NOMO-1 treated with dmso at 0.1 percent for 144 hours (cell line): ENCODE results near the gene YRDC.
"Not testable (repeated sequence)": the region's sequence is repeated elsewhere in the genome, so short reads cannot be mapped to it uniquely, and the experiment has no call there.

ENCODE experiments used
- DNase-seq: peaks from one replicate; lab custom pipeline; 2025; ENCODE audit not compliant: unreplicated experiment; lab: John Stamatoyannopoulos, UW

YRDC gene

DNA sequence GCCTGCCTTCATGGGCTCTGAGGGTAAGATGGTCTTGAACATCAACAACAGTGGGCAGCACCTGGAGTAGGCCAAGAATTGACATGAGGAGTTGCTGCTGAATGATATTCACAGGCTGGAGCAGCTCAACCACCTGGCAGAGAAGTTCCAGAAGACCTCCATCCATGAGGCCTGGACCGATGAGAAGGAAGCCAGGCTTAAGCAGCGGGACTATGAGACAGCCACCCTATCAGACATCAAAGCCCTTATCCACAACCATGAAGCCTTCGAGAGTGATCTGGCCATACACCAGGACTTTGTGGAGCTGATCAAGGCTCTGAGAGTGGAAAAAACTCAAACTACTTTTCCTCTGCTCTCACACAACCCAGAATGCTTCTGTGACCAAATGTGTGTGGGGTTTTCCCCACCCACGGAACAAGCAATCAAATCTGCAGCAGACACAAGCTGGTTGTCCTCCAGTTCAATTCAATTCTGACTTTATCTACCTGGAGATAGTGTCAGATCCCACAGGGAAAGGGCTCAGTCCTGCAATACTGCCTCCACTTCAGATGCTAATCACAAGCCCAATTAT is 31.0 kb downstream of the YRDC start:
- no peak for DNase-seq

DNA sequence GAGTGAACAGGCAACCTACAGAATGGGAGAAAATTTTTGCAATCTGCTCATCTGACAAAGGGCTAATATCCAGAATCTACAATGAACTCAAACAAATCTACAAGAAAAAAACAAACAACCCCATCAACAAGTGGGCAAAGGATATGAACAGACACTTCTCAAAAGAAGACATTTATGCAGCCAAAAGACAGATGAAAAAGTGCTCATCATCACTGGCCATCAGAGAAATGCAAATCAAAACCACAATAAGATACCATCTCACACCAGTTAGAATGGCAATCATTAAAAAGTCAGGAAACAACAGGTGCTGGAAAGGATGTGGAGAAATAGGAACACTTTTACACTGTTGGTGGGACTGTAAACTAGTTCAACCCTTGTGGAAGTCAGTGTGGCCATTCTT is 36.6 kb downstream of the YRDC start:
- DNase-seq = not testable (repeated sequence)

GRCh38 chr1:37767488-37767887 is 40.5 kb downstream of the YRDC start:
- no peak for DNase-seq

DNA sequence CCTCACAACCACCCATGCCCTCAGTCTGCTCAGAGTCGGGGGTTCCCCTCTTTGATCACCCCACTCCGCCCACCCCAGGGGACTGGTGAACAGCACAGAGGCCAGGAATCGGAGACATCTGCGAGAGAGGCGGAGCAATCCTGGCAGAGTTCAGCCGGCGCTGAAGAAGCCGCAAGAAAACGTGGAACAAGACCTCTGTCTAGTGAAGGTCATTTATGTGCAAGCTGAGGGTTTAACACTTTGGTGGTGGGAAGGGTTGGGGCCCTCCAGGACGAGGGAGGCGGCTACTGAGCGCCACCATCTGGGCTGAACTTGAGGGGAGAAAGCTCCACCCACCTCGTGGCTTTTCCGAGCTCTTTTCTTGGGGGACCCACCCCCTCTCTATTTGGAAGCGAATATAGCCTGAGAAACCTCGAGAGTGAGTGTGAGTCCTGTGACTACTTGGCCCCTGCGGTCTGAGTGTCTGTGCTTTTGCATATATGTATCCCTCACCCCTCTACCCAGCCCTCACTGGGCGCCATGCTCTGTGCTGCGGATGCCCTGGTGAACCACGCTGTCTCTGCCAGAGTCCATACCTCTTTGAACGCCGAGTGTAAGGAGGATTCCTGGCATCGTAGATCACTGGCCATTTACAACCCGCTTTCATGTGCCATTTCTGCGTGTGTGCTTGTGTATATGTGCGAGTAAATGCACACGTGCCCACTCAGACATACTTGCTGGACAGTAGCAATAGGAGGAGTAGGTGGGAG is 41.9 kb downstream of the YRDC start:
- DNase-seq = no peak

GRCh38 chr1:37764888-37765441 is 43.0 kb downstream of the YRDC start, which contains the start of gene EPHA10:
TSS of gene EPHA10 (minus strand) at chr1:37765120. CDS start at chr1:37765066, 54 bp downstream.
- DNase-seq = no peak

DNA sequence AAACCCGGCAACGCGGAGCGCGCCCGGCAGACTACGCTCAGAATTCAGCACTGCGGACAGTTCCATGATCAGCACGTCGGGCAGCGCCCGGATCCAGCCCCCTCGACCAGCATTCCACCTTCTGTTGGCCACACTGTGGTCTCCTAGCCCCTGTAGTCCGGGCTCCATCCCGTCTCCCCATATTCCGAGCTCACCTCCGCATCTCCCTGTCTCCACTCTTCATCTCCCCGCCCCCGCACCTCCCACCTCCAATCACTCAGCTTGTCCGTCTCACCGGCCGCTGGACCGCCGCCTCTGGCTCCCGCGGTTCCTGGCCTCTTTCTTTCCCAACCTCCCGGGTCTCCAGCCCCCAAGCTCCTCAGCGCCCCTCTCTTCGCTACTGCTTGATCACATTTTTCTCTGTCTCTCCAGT is 43.6 kb downstream of the YRDC start:
- no peak for DNase-seq

GRCh38 chr1:37763791-37764413 is 44.1 kb downstream of the YRDC start:
- no peak for DNase-seq

GRCh38 chr1:37762516-37762915 is 45.5 kb downstream of the YRDC start:
- no peak for DNase-seq

DNA sequence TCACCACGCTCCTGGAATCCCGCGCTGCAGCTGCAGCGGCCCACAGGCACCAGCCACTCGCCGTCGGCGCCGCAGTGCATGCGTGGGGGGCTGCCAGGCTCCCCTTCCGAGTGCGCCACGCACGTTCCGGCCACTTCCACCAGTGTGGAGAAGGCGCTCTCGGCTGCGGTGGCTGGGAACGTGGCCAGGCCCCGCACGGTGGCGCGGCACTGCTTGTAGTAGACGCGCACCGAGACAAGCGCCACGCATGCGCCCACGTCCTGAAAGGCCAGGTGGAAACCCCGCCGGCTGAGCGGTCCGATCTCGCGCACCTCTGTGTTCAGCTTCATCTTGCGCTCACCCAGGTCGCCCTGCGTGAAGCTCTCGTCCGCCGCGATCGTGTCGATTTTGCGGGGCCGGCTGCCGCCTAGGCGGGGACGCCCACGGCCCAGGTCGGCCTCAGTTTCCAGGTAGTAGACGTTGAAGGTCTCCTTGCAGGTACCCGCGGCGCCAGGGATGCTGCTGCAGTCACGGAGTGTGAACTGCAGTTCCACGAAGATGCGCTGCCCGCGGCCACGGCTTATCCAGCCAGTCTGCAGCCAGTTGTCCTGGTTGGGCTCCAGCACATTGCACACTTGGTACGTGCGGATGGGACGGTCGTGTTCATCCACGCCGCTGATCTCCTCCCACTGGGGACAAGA is 46.5 kb downstream of the YRDC start:
- no peak for DNase-seq

- no peak for DNase-seq
Observed at GRCh38 chr1:37759451-37759850, 48.6 kb downstream of the YRDC start.

GRCh38 chr1:37755951-37756560 is 52.0 kb downstream of the YRDC start:
- no peak for DNase-seq

- no peak for DNase-seq
Observed at GRCh38 chr1:37755290-37755689, 52.7 kb downstream of the YRDC start.

DNA sequence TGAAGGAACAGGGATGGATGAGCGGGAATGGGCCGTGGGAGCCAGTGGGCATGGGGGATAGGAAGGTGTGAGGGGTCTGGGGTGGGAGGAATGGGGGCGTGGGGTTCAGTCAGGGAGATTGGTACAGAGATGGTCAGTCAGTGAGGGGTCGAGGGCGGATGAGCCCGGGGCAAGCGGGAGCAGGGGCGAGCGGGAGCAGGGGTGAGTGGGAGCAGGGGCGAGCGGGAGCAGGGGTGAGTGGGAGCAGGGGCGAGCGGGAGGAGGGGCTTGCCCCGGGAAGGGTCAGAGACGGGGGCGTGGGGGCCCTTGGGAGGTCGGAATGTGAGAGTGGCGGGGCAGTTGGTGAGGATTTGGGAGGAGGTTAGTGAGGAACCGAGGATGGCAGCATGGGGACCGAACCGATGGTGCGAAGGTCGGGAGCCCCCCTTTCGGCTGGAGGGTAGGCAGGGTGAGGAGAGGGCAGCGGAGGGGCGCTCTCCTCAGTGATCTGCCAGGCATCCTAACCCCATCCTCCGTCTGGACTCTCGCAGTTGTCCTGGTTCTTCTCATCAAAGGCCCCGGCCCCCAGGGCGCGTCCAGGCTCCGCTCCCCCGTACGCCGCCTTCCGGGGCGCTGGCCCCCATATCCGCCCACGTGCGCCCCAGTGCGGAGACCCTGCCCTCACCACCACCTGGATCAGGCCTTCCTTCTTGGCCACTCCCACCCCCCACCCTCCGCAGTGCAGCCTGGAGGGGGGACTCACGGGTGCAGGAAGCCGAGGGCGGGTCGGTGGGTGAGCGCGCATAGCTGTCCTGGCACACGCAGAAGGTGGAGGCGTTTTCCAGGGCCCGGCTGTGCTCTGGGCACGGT is 54.3 kb downstream of the YRDC start:
- DNase-seq = no peak
